Measurements from ENCODE around the gene PKNOX2.

The PKNOX2 gene

GRCh38 chr11:125412509-125412908 is 248.0 kb downstream of the PKNOX2 start:
- DNase-seq (ENCODE audit: low spot score): no peak

GRCh38 chr11:125413226-125413625 is 248.7 kb downstream of the PKNOX2 start:
- DNase-seq (ENCODE audit: low spot score): no peak

- DNase-seq (ENCODE audit: low spot score): no peak
These were observed 249.6 kb downstream of the PKNOX2 start for GRCh38 chr11:125414121-125414520.

- no peak for DNase-seq (ENCODE audit: low spot score)
These were observed 252.7 kb downstream of the PKNOX2 start for GRCh38 chr11:125416981-125417935.

GRCh38 chr11:125418396-125418795 is 253.8 kb downstream of the PKNOX2 start:
- no peak for DNase-seq (ENCODE audit: low spot score)

GRCh38 chr11:125422681-125423080 is 258.1 kb downstream of the PKNOX2 start:
- DNase-seq (ENCODE audit: low spot score): no peak

GRCh38 chr11:125423247-125423849 is 258.8 kb downstream of the PKNOX2 start:
- DNase-seq (ENCODE audit: low spot score): no peak

GRCh38 chr11:125425601-125426000 is 261.1 kb downstream of the PKNOX2 start:
- DNase-seq (ENCODE audit: low spot score): no peak

GRCh38 chr11:125426818-125427528 is 262.4 kb downstream of the PKNOX2 start:
- DNase-seq (ENCODE audit: low spot score): no peak

GRCh38 chr11:125428486-125429173 is 264.1 kb downstream of the PKNOX2 start:
- no peak for DNase-seq (ENCODE audit: low spot score)

- DNase-seq (ENCODE audit: low spot score): no peak
These were observed 264.7 kb downstream of the PKNOX2 start for GRCh38 chr11:125429174-125429707.

GRCh38 chr11:125429807-125430678 is 265.5 kb downstream of the PKNOX2 start:
- DNase-seq (ENCODE audit: low spot score): no peak

GRCh38 chr11:125431009-125431408 is 266.5 kb downstream of the PKNOX2 start:
- DNase-seq (ENCODE audit: low spot score): no peak

GRCh38 chr11:125431481-125431880 is 266.9 kb downstream of the PKNOX2 start:
- no peak for DNase-seq (ENCODE audit: low spot score)

GRCh38 chr11:125433454-125434121 is 269.0 kb downstream of the PKNOX2 start:
- DNase-seq (ENCODE audit: low spot score): no peak

- DNase-seq (ENCODE audit: low spot score): no peak
These were observed 271.1 kb downstream of the PKNOX2 start for GRCh38 chr11:125435461-125436238.

- DNase-seq (ENCODE audit: low spot score): no peak
These were observed 277.3 kb downstream of the PKNOX2 start for GRCh38 chr11:125441648-125442410.

- no peak for DNase-seq (ENCODE audit: low spot score)
These were observed 278.4 kb downstream of the PKNOX2 start for GRCh38 chr11:125442946-125443345.

Data from left forelimb (tissue), 1 donor.